ENCODE results near the gene ZNF778. TPM values are rescaled to one million over a fixed set of nuclear protein-coding genes. Genes with fewer than 3 reads are reported as not detected.
A peak's percentile ranks its signal among the peaks of the same experiment; 100 is the strongest.

Gene ZNF778
- total and polyA plus RNA-seq, 2 of the 13 experiments (the other 11 are each of a cell fraction or from before 2014, with no cell fraction given): 3.8 to 7.2 TPM

GRCh38 chr16:89217388-89218191 is at the start of gene ZNF778 (continued):
- TF ChIP-seq ZNF710 (CRISPR knock-in tag; IDR thresholded peaks at IDR 0.05; ENCODE audit: borderline replicate concordance) (peak; percentile 81), ZNF574 (CRISPR knock-in tag; IDR thresholded peaks at IDR 0.05) (peak; percentile 95), ONECUT2 (CRISPR knock-in tag; IDR thresholded peaks at IDR 0.05) (0 out of 2 replicates have a peak, but pooled peaks have one; percentile 27), ZNF569 (CRISPR knock-in tag; IDR thresholded peaks at IDR 0.05; ENCODE audit: borderline replicate concordance) (no peak), SIN3A (IDR thresholded peaks at IDR 0.05; ENCODE audit: borderline replicate concordance, low read depth, low read length) (peak; percentile 93), ZNF580 (CRISPR knock-in tag; IDR thresholded peaks at IDR 0.05; ENCODE audit: borderline replicate concordance, low read depth) (peak; percentile 95; the same call in 1 of the 2 replicates), ZSCAN12 (CRISPR knock-in tag; IDR thresholded peaks at IDR 0.05) (peak; percentile 85; the same call in 1 of the 2 replicates), ZHX1 (CRISPR knock-in tag; IDR thresholded peaks at IDR 0.05; ENCODE audit: low read depth) (0 out of 2 replicates have a peak, but pooled peaks have one; percentile 19), IRX3 (CRISPR knock-in tag; IDR thresholded peaks at IDR 0.05; ENCODE audit: borderline replicate concordance, low read depth) (no peak; the same call in 1 of the 2 replicates), SAP130 (CRISPR knock-in tag; IDR thresholded peaks at IDR 0.05; ENCODE audit: low read depth) (peak; percentile 100), MAFF (IDR thresholded peaks at IDR 0.05; ENCODE audit: low read depth, low read length) (no peak), ZNF770 (CRISPR knock-in tag; IDR thresholded peaks at IDR 0.05) (no peak), PAF1 (CRISPR knock-in tag; IDR thresholded peaks at IDR 0.05) (no peak), TFE3 (CRISPR knock-in tag; IDR thresholded peaks at IDR 0.05) (peak; percentile 66; the same call in 1 of the 2 replicates)

All from HepG2 (cell line).